GM19023 (cell line): Measurements from ENCODE around the gene PTPRH.
A peak's percentile ranks its signal among the peaks of the same experiment; 100 is the strongest.

ENCODE experiments used
- ATAC-seq: cut with Tn5 transposase; IDR thresholded peaks from one replicate; pipeline ENCODE4 v1.9.1; 2021; ENCODE audit warnings: mild to moderate bottlenecking, moderate library complexity; ENCODE audit not compliant: unreplicated experiment

The PTPRH gene

GRCh38 chr19:55208880-55209692 lies at the start of gene PTPRH:
TSS of gene PTPRH (minus strand) at chr19:55209501. CDS start at chr19:55209433, 68 bp downstream.
- no peak for ATAC-seq

- ATAC-seq = peak; percentile 14
These were observed 49.2 kb upstream of the PTPRH start for GRCh38 chr19:55258476-55258827.

- ATAC-seq = no peak
These were observed 48.4 kb upstream of the PTPRH start for GRCh38 chr19:55257461-55258420.

- no peak for ATAC-seq
These were observed 47.5 kb upstream of the PTPRH start for GRCh38 chr19:55256562-55257460.

- no peak for ATAC-seq
These were observed 46.5 kb upstream of the PTPRH start for GRCh38 chr19:55255618-55256423.

- no peak for ATAC-seq
These were observed 45.3 kb upstream of the PTPRH start for GRCh38 chr19:55254625-55254977.

GRCh38 chr19:55253842-55254624 lies 44.7 kb upstream of the PTPRH start:
- no peak for ATAC-seq

- no peak for ATAC-seq
These were observed 43.7 kb upstream of the PTPRH start for GRCh38 chr19:55252760-55253663.

- ATAC-seq = no peak
These were observed 42.2 kb upstream of the PTPRH start for GRCh38 chr19:55251341-55252081.

- no peak for ATAC-seq
These were observed 41.1 kb upstream of the PTPRH start for GRCh38 chr19:55250262-55251036.

GRCh38 chr19:55249841-55250240 lies 40.5 kb upstream of the PTPRH start:
- ATAC-seq = no peak

- ATAC-seq = no peak
These were observed 39.4 kb upstream of the PTPRH start for GRCh38 chr19:55248704-55249103.

- no peak for ATAC-seq
These were observed 38.9 kb upstream of the PTPRH start for GRCh38 chr19:55248166-55248675.

GRCh38 chr19:55247621-55248099 lies 38.4 kb upstream of the PTPRH start:
- no peak for ATAC-seq

- no peak for ATAC-seq
These were observed 37.5 kb upstream of the PTPRH start for GRCh38 chr19:55246462-55247451.
